ENCODE results near the gene COL7A1. TPM values are rescaled to one million over a fixed set of nuclear protein-coding genes. Genes with fewer than 3 reads are reported as not detected.
A peak's percentile ranks its signal among the peaks of the same experiment; 100 is the strongest.

Gene COL7A1
- total and polyA plus RNA-seq, 2 of the 8 experiments (the other 6 are each of a cell fraction or from before 2014, with no cell fraction given) = 10.7 to 13.9 TPM

DNA sequence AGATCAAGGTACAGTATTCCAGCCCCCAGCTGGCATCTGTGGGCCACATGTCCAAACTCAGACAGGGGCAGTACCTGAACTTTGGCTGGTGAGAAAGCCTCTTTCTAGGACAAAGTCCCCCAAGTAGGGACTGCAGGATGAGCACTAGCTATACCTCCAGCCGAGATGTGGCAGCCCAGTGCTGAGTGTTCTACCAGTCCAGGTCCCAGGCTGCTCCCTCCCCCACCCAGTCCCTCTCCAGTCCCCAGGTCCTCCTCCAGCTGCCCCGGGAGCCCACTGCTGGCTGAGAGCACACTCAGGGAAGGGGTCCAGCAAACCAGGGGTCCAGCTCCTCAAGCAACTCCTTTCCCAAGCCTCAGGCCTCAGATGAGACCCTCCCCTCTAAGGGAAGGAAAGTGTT, 38.6 kb upstream of the COL7A1 start:
- peaks cover 13 to 30% (median 27%) of the 10 kb centered on the region in 4 experiments for H3K36me3 ChIP-seq (ENCODE audit: control insufficient read depth in 2 of 4, insufficient read depth in 4 of 4, low read length in 3 of 4)
- peaks cover 7% of the 10 kb centered on the region for H3K79me1 ChIP-seq (ENCODE audit: low read depth, low read length)
- CTCF ChIA-PET (ENCODE audit: partially characterized antibody) = interaction anchor here (0.7 to 5.8 kb wide), 11 partner anchors 8 to 198 kb away, joined by 3 to 49 read pairs (median 15); partner anchors contain the start of genes CELSR3, PFKFB4, TMEM89 and UQCRC1
- no peak overlapping the region for H3K23ac ChIP-seq (ENCODE audit: insufficient read length)
- peak overlapping the region in 1 of 4 experiments; percentile 84; a peak in 1 of 8 replicates for H3K4me3 ChIP-seq (ENCODE audit: extremely low read depth in 1 of 4, insufficient read depth in 2 of 4, low read depth in 3 of 4, low read length in 4 of 4)
- no peak overlapping the region for H3K9ac ChIP-seq (replicated peaks in 1 of 4; ENCODE audit: extremely low read depth in 1 of 4, low read depth in 3 of 4, low read length in 3 of 4)
- POLR2A ChIA-PET (ENCODE audit: partially characterized antibody) = interaction anchor here (1.0 to 9.8 kb wide), 7 partner anchors 10 to 75 kb away, joined by 6 to 111 read pairs (median 33); partner anchors contain the start of genes CELSR3, TMEM89 and UQCRC1
- H2BK120ac ChIP-seq (replicated peaks; ENCODE audit: low read depth, low read length) = no peak overlapping the region
- no peak overlapping the region for H2AFZ ChIP-seq (ENCODE audit: low read length)
- H3K4me2 ChIP-seq (ENCODE audit: insufficient read depth in 1 of 2, low read depth in 2 of 2, low read length in 2 of 2) = peak overlapping the region; percentile 38 to 84; a peak in 3 of 4 replicates
- TF ChIP-seq RBBP5 (IDR thresholded peaks at IDR 0.05; ENCODE audit: borderline replicate concordance, low read depth, low read length) = no peak
- no peak for TF ChIP-seq ZNF274 (IDR thresholded peaks at IDR 0.05; ENCODE audit: borderline replicate concordance, extremely low read depth, low read length)
- no peak for TF ChIP-seq CBX5 (IDR thresholded peaks at IDR 0.05; ENCODE audit: low read depth, low read length)
- no peak for TF ChIP-seq POLR2AphosphoS5 (IDR thresholded peaks at IDR 0.05; ENCODE audit: low read depth, low read length)
- H4K8ac ChIP-seq (ENCODE audit: extremely low read depth, insufficient read depth, low read length) = no peak overlapping the region; the same call in 1 of the 2 replicates
- no peak overlapping the region for H2AK5ac ChIP-seq (ENCODE audit: low read depth, low read length)
- no peak overlapping the region for H3K56ac ChIP-seq (replicated peaks; ENCODE audit: insufficient read length, low read depth, low read length)
- H3K4me1 ChIP-seq (replicated peaks in 1 of 4; ENCODE audit: control insufficient read depth in 3 of 4, insufficient read depth in 4 of 4, low read length in 3 of 4) = peaks cover 3 to 6% (median 5%) of the 10 kb centered on the region in 4 experiments
- no peak overlapping the region for H4K91ac ChIP-seq (replicated peaks; ENCODE audit: insufficient read length, low read length)
- FAIRE-seq = no peak
- no peaks in the 10 kb centered on the region for H3K9me3 ChIP-seq (ENCODE audit: insufficient read depth in 2 of 2, low read depth in 1 of 2, low read length in 1 of 2)
- H2BK12ac ChIP-seq (ENCODE audit: low read depth, low read length) = no peak overlapping the region
- H3K27me3 ChIP-seq (replicated peaks in 1 of 4; ENCODE audit: control insufficient read depth in 3 of 4, extremely low read depth in 1 of 4, insufficient read depth in 3 of 4, low read length in 3 of 4) = no peaks in the 10 kb centered on the region; a peak in 1 of 7 replicates
- DNase-seq (ENCODE audit: low read depth in 1 of 2, low spot score in 2 of 2) = no peak
- peaks cover 0 to 9% of the 10 kb centered on the region in 2 experiments; a peak in 1 of 4 replicates for H3K79me2 ChIP-seq (ENCODE audit: control insufficient read depth in 1 of 2, insufficient read depth in 2 of 2, low read length in 2 of 2)
- no peak overlapping the region for H2BK20ac ChIP-seq (ENCODE audit: low read length)
- H3K23me2 ChIP-seq (ENCODE audit: low read depth, low read length) = peaks cover 2% of the 10 kb centered on the region; the same call in 1 of the 2 replicates
- H2BK15ac ChIP-seq (ENCODE audit: low read length) = no peak overlapping the region
- H3K18ac ChIP-seq (ENCODE audit: extremely low read depth, low read length) = no peak overlapping the region
- no peak overlapping the region for H3K14ac ChIP-seq (ENCODE audit: insufficient read length)
- H4K5ac ChIP-seq (ENCODE audit: insufficient read length, low read depth, low read length) = no peak overlapping the region
- H2BK5ac ChIP-seq (ENCODE audit: low read depth, low read length) = no peak overlapping the region
- no peak overlapping the region for H3K4ac ChIP-seq (replicated peaks; ENCODE audit: insufficient read length, low read depth, low read length)
- WGBS, 2 experiments (ENCODE audit: extremely low coverage in 1 of 2, insufficient coverage in 1 of 2, insufficient read length in 1 of 2, insufficient replicate concordance in 2 of 2, low coverage in 1 of 2, low lambda C conversion rate in 2 of 2, missing lambda C conversion rate in 1 of 2) = 100% methylated on average over 2 of the region's 2 CpGs; no CpG with 5 or more reads in 1 of the 2 experiments
- H4K20me1 ChIP-seq (replicated peaks in 1 of 2; ENCODE audit: control insufficient read depth in 1 of 2, insufficient read depth in 2 of 2, low read length in 2 of 2) = peaks cover 3 to 22% of the 10 kb centered on the region in 2 experiments
- H3K27ac ChIP-seq (ENCODE audit: low read depth, low read length) = no peak overlapping the region

Measured in H1 (cell line).